ENCODE data around the gene TMEM255B. TPM values are rescaled to one million over a fixed set of nuclear protein-coding genes. Genes with fewer than 3 reads are reported as not detected.

TMEM255B gene
- total RNA-seq, 1 experiment from 2014 or later: 0.61 TPM

GRCh38 chr13:113749507-113749906, 9.5 kb upstream of the TMEM255B start:
- CTCF ChIA-PET: no interaction called here
- Histone ChIP-seq H3K9me2 (ENCODE audit: insufficient read depth) (no peaks in the 10 kb centered on the region), H3K4me1 (replicated peaks; ENCODE audit: insufficient read depth) (no peaks in the 10 kb centered on the region), H2AFZ (no peak overlapping the region), H3K9me3 (ENCODE audit: insufficient read depth, low read depth) (no peaks in the 10 kb centered on the region), H3K4me3 (no peak overlapping the region), H3F3A (ENCODE audit: insufficient read depth, low read depth) (peaks cover 21% of the 10 kb centered on the region), H3K36me3 (ENCODE audit: low read depth) (no peaks in the 10 kb centered on the region), H4K20me1 (ENCODE audit: insufficient read depth) (no peaks in the 10 kb centered on the region), H3K4me2 (no peak overlapping the region), H3K79me2 (ENCODE audit: low read depth) (no peaks in the 10 kb centered on the region), H3K27ac (no peak overlapping the region), H3K27me3 (ENCODE audit: insufficient read depth, low read depth) (peaks cover 45% of the 10 kb centered on the region)
- no TSS peak for BruUV-seq (replicated peaks)
- intact Hi-C loops (cut with micrococcal nuclease; ENCODE audit: unreplicated experiment): no loop called here
- POLR2A ChIA-PET (ENCODE audit: unreplicated experiment): no interaction called here
- TF ChIP-seq EZH2 (IDR thresholded peaks at IDR 0.05; ENCODE audit: low read depth) (no peak), CTCF (conservative IDR thresholded peaks at IDR 0.05) (no peak)
- no peak for DNase-seq

- POLR2A ChIA-PET (ENCODE audit: unreplicated experiment): no interaction called here
- Histone ChIP-seq H2AFZ (no peak overlapping the region), H3K9me3 (ENCODE audit: insufficient read depth, low read depth) (no peaks in the 10 kb centered on the region), H3K4me3 (no peak overlapping the region), H3K9me2 (ENCODE audit: insufficient read depth) (no peaks in the 10 kb centered on the region), H3K79me2 (ENCODE audit: low read depth) (no peaks in the 10 kb centered on the region), H3K4me2 (no peak overlapping the region), H3K27me3 (ENCODE audit: insufficient read depth, low read depth) (peaks cover 50% of the 10 kb centered on the region), H3K27ac (no peak overlapping the region), H3K4me1 (replicated peaks; ENCODE audit: insufficient read depth) (no peaks in the 10 kb centered on the region), H3K36me3 (ENCODE audit: low read depth) (no peaks in the 10 kb centered on the region), H4K20me1 (ENCODE audit: insufficient read depth) (no peaks in the 10 kb centered on the region), H3F3A (ENCODE audit: insufficient read depth, low read depth) (peaks cover 21% of the 10 kb centered on the region)
- no peak for DNase-seq
- TF ChIP-seq CTCF (conservative IDR thresholded peaks at IDR 0.05) (no peak), EZH2 (IDR thresholded peaks at IDR 0.05; ENCODE audit: low read depth) (no peak)
- intact Hi-C loops (cut with micrococcal nuclease; ENCODE audit: unreplicated experiment): no loop called here
- CTCF ChIA-PET: no interaction called here
- no TSS peak for BruUV-seq (replicated peaks)
Measured at GRCh38 chr13:113749967-113750366, 9.1 kb upstream of the TMEM255B start.

- Histone ChIP-seq H3K9me3 (ENCODE audit: insufficient read depth, low read depth) (no peaks in the 10 kb centered on the region), H3F3A (ENCODE audit: insufficient read depth, low read depth) (peaks cover 24% of the 10 kb centered on the region), H2AFZ (no peak overlapping the region), H3K79me2 (ENCODE audit: low read depth) (no peaks in the 10 kb centered on the region), H3K36me3 (ENCODE audit: low read depth) (no peaks in the 10 kb centered on the region), H3K4me1 (replicated peaks; ENCODE audit: insufficient read depth) (no peaks in the 10 kb centered on the region), H3K9me2 (ENCODE audit: insufficient read depth) (no peaks in the 10 kb centered on the region), H3K4me3 (no peak overlapping the region), H3K27me3 (ENCODE audit: insufficient read depth, low read depth) (peaks cover 58% of the 10 kb centered on the region), H3K4me2 (no peak overlapping the region), H3K27ac (no peak overlapping the region), H4K20me1 (ENCODE audit: insufficient read depth) (no peaks in the 10 kb centered on the region)
- ChIA-PET POLR2A (ENCODE audit: unreplicated experiment) (no interaction called here), CTCF (no interaction called here)
- no TSS peak for BruUV-seq (replicated peaks)
- DNase-seq: no peak
- intact Hi-C loops (cut with micrococcal nuclease; ENCODE audit: unreplicated experiment): no loop called here
- TF ChIP-seq CTCF (conservative IDR thresholded peaks at IDR 0.05) (no peak), EZH2 (IDR thresholded peaks at IDR 0.05; ENCODE audit: low read depth) (no peak)
Measured at GRCh38 chr13:113750554-113751399, 8.2 kb upstream of the TMEM255B start.
